Epidermal melanocyte (primary cell): ENCODE measurements around the gene PLCL2.
"Not testable (repeated sequence)": the region's sequence is repeated elsewhere in the genome, so short reads cannot be mapped to it uniquely, and the experiment has no call there.

ENCODE experiments used
- DNase-seq: peaks from one replicate; pipeline ENCODE4 v3.0.0; 2011; ENCODE audit warnings: low spot score; ENCODE audit not compliant: insufficient read length

PLCL2 gene

DNA sequence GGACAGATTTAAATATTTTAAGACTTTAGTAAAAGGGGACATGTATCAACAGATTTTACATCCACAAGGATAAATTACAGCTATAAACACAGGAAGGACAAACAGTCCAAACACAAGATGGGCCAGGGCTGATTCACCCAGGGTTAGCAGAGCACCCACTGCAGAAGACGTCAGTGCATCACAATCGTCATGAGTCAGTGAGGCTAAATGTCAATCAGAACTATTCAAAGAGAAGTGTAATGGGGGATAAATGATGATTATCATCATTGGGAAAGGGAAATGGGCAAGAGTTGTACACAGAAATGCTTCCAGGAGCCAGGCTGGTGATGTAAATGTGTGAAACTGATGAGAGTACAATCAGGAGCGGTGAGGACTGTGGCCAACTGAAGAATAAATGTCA lies 226.8 kb downstream of the PLCL2 start:
- DNase-seq = no peak

DNA sequence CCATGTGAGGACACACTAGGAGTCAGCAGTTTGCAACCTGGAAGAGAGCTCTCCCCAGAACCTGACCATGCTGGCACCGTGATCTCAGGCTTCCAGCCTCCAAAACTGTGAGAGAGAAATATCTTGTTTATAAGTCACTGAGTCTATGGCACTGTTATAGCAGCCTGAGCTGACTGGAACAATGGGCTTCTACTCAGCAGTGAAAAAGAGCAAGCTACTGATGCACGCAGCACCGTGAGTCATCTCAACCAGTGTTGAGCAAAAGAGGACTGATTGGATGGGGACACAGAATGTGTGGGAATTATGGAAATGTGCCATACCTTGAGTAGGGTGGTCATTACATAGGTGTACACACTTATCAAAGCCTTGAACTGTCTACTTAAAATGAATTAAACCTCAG lies 230.4 kb downstream of the PLCL2 start:
- DNase-seq = no peak

DNA sequence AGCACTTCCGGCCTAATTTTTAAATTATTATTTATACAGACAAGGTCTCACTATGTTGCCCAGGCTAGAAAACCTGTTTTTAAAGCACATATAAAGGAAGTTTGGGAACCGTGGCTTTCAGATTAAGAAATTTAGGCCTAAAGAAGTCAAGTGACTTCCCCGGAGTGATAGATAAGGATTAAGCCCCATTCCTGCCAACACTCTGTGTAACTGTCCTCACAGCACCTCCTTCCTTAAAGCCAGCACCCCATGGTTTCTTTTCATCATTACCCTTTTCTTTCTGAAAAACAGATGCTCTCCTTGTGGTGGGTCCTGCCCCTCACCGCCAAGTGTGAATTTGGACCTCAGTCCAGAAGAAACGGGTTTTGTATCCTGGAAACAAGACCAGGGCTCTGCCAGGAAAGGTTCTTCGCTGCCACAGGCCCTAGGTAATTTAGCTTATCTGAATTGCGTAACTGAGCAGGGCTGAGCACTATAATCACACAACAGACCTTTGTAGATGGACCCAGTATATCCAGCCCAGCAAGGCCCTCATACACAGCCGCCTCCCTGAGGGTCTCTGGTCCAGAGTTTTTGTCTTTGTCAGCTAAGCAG lies 231.3 kb downstream of the PLCL2 start:
- no peak for DNase-seq

DNA sequence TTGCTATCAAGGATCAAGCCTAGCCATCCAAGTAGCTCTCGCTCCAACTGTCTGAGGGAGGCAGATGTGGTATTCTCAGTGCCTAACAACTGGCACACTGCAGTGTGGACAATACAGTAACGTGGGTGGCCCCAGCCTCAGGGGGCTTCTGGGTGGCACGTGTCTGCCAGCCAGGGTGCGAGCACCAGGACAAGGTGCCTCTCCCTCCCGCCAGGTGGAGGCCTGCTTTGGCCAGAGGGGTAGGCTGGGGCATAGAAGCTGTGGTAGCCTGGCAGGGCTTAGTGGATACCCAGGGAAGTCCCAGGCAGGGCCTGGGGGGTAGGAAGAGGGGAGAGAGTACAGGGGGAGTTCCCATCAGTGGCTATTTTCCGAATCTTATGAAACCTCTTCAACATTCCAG lies 234.0 kb downstream of the PLCL2 start:
- no peak for DNase-seq

DNA sequence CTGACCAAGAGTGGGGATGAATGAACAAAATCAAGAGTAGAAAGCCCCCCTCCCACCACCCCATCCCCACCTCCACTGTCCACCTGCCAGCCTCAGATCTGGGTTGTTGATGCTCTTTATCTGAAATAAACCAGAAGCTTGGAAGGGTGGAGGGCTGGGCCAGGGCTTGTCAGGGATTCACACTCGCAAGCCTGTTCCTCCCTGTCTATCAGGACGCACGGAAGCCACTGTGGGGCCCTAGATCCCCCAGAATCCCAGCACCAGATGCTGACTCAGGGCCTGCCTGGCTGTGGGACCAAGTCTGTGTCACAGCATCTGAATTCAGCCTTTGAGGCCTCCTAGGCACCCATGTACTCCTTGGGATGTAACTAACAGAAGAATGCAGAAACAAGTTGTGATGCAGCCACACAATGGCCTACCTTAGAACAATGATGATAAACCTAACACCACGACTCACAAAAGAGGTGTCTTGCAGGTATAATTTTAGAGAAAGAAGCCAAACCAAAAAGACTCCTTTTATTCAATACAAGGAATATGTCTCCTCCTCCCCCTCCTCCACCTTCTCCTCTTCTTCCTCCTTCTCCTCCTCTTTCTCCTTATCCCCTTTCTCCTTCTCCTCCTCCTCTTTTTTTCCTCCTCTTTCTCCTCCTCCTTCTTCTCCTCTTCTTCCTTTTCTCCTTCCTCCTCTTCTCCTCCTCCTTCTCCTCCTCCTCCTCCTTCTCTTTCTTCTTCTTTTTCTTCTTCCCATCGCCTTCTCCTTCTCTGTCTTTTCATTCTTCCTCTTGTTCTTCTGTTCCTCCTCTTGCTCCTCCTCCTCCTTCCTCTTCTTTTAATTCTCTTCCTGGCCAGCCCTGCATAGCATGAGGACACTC lies 234.7 kb downstream of the PLCL2 start:
- no peak for DNase-seq

DNA sequence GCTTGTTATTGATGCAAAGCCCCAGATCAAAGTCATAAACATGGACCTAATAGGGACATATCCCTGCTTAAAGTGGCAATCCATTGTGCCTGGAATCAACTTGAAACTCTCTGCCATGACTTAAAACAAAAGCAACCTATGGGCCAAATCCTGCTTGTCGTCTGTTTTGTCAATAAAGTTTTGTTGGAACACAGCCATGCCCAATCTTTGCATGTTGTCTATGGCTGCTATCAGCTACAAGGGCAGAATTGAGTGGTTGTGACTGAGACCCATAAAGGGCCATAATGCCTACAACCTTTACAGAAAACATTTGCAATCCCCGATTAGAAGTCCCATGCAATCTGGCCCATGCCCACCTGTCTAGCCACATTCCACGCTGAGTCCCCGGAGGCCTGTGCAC lies 235.4 kb downstream of the PLCL2 start:
- DNase-seq = no peak

DNA sequence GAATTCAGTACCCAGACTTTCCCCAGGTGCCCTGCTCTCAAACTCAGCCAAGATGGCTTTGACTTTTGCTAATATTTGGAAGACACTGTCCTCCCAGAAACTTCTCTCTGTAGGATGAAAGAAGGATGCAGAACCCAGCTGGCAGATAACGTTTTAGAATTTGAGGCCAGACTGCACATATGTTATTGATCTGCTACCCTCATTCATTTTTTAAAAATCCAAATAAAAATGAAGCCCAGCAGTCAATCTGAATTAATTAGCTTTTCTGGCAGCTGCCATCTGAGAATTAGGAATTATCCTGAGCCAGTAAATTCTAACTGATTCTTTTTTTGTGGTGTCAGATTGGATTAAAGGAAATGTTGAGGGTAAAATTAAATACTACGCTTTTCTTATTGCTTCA lies 236.6 kb downstream of the PLCL2 start:
- no peak for DNase-seq

DNA sequence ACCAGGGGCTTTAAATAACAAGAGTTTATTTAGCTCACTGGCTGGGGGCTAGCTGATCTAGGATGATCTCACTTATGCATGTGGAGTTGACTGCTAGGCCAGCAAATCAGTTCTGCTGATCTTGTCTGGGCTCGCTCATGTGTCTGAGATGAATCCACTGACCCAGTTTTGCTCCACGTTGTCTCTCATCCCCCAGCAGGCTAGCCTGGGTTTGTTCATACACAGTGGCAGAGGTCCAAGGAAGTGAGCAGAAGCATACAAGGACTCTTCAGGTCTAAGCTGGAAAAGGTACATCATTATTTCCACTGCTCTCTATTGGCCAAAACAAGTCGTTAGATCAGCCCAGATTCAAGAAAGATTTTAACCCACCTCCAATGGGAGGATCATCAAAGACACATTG lies 238.0 kb downstream of the PLCL2 start:
- no peak for DNase-seq

DNA sequence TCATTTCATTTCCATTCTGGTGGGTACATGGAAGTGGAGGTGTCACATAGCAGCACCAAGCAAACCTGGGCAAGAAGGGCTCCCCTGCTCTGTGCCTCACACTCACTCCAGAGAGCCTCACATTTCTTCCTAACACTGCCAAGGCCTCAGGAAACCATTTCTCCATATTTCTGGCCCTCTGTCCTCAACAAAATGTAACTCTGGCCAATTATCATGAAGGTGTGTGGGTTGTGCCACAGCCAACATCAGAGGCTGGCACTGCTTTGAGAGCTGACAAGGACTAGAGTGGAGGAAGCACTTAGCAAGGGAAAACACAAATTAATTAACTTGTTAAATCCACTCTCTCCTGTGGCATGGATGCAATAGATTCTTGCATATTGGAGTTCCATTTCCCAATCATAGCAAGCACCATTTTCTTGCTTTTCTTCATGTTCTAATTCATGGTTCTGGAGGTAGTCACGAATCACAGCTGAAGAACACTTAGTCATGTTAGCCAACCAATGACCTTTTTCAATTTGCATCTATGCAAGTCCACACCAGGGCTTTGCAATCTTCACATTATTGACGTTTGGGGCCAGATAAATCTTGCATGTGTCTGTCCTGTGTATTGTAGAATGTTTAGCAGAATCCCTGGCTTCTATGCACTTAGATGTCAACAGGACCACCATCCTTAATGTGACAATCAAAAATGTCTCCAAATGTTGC lies 241.1 kb downstream of the PLCL2 start:
- DNase-seq = no peak

DNA sequence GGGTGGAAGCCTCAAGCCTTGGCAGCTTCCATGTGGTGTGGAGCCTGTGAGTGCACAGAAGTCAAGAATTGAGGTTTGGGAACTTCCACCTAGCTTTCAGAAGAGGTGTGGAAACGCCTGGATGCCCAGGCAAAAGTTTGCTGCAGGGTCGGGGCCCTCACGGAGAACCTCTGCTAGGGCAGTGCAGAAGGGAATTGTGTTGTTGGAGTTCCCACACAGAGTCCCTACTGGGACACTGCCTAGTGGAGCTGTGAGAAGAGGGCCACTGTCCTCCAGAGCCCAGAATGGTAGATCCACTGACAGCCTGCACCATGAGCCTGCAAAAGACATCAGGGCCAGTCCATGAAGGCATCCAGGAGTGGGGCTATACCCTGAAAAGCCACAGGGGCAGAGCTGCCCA lies 243.9 kb downstream of the PLCL2 start:
- DNase-seq = not testable (repeated sequence)

DNA sequence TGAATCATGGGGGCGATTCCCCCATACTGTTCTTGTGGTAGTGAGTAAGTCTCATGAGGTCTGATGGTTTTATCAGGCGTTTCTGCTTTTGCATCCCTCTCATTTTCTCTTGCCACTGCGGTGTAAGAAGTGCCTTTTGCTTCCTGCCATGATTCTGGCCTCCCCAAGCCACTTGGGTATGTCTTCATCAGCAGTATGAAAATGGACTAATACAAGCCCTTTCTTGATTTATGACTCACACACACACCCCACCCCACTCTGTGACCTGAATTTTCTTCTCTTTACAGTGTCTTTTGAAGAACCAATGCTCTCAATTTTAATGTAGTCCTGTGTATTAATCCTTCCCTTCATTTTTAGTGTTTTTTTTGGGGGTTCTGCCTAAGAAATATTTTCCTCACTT lies 244.8 kb downstream of the PLCL2 start:
- no peak for DNase-seq

DNA sequence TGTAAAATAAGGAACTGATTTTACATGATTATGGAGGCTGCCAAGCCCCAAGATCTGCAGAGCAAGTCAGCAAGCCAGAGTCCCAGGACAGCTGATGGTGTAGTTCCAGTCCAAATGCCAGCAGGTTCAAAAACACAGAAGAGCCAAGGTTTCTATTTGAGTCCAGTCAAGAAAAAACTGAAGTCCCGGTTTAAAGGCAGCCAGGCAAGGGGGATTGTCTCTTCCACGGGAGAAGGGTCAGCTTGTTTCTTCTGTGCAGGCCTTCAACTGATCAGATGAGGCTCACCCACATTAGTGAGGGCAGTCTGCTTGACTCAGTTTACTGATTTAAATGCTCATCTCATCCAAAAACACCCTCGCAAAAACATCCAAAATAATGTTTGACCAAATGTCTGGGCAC lies 246.2 kb downstream of the PLCL2 start:
- no peak for DNase-seq

DNA sequence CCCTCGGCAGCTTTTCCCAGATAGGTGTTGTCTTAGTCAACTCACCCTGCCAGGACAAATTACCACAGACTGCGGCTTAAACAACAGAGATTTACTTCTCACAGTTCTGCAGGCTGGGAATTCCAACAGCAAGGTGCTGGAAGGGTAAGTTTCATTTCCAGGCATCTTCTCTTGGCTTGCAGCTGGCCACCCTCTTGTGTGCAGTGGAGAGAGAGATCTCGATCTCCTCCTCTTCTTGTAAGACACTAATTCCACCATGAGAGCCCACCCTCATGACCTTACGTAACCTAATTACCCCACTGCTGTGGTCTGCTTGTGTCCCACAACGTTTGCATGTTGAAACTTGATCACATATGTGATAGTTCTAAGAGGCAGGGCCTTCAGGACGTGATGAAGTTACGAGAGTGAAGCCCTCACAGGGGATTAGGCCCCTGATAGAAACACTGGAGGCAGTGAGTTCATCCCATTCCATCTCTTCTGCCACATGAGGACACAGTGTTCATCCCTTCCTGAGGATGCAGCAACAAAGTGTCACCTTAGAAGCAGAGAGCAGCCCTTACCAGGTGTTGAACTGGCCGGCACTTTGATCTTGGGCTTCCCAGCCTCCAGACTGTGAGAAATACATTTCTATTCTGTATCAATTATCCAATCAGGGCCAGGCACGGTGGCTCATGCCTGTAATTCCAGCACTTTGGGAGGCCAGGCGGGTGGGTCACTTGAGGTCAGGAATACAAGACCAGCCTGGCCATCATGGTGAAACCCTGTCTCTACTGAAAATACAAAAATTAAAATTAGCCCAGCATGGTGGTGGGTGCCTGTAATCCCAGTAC lies 247.7 kb downstream of the PLCL2 start:
- no peak for DNase-seq

DNA sequence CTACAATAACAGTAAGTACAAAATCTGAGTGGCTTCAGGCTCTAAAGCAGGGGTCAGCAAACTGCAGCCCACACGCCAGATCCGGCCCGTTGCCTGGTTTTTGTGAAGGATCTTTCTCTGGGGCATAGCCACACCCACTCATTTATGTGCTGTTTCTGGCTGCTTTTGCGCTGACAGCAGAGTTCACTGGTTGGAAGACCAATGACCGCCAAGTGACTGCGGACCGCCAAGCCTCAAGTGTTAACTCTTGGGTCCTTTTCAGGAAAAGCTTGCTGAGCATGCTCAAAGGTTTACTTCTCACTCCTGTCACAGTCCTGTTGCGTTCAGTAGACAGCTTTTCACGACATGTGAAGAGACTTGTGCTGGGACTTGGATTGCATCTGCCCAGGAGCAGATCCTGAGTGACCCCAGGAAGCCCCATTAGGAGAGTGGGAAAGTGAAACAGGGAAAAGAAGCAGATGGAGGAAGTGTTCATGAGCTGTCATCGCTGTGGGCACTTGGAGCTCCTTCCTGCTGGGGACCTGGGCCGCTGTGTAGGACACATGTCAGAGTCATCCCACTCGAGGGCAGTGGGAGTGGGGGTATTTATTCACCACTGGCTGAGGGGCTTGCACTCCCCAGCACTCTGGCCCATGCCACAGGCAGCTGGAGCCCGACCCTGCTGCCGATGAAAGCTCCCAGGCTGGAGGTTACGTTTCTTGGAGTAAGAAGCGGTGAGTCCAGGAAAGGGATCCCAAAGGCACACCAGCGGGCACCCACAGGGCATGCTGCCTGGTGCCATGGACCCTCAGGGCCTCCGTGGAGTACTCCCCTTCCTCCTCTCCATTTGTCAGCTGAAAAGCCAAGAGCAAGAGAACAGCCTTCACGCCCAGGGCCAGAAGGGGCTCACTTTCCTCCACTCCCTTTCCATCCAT lies 249.1 kb downstream of the PLCL2 start:
- no peak for DNase-seq

DNA sequence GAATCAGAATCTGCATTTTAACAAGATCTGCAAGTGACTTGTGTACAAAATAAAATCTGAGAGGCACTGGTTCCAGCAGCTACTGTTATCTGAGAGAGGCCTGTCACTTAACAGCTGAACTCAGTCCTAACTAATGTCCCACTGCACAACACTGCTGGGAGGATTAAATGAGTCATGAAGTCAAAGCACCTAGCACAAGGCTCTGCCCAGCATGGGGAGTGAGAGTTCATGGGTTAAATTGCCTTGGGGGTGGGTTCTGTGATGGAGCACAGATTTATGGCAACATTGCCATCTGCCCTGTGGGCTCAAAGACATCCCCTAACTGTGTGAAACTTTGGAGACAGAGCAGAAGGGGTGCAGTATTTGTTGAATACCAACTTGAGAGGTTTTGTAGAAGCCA lies 250.9 kb downstream of the PLCL2 start:
- no peak for DNase-seq

DNA sequence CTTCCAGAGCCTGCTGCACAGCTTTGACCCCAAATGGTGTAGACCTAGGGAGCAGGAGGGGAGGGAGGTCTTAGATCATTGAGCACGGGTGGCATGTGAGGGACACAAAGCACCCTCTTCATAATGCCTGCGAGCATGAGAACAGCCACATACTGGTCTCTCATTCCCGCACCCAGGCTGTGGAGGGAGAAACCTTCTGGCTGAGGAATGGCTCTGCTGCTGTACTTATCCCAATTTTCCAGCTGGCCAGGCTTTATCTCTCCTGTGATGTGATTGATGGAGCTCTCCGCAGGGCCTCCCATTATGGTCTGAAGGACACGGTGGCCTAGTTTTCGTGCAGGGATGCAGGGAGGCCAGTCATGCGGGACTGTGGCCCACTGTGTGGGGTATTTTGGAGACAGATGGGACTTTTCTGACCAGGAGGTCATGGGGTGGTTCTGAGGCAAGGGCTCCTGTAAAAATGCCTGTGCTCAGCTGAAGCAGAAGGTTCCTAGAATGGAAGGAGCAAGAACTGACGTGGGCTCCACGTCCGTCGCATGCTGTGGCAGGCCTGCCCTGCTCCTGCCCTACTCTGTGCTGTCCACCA lies 251.5 kb downstream of the PLCL2 start:
- DNase-seq = no peak

DNA sequence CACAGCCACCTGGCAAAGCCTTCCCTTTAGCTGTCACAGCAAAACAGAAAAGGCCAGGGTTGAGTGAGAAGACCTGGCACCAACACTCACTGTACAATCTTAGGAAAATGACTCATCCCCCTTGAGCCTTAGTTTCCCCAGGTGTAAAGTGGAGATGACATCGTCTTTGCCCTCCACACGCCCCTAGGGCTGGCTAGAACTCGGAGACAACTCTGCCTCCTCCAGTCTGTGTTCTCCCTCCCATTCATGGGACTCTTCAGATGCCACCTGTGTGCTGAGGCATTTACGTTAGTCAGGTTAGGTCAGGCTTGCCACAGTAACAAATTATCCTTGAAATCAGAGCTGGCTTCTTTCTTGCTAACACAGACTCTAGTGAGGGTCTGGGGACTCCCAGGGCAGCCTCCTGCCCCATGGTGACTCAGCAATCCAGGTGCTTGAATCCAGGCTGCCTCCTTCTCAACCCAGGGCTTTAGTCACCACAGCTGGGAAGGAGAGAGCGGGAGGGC lies 252.6 kb downstream of the PLCL2 start:
- DNase-seq = no peak

DNA sequence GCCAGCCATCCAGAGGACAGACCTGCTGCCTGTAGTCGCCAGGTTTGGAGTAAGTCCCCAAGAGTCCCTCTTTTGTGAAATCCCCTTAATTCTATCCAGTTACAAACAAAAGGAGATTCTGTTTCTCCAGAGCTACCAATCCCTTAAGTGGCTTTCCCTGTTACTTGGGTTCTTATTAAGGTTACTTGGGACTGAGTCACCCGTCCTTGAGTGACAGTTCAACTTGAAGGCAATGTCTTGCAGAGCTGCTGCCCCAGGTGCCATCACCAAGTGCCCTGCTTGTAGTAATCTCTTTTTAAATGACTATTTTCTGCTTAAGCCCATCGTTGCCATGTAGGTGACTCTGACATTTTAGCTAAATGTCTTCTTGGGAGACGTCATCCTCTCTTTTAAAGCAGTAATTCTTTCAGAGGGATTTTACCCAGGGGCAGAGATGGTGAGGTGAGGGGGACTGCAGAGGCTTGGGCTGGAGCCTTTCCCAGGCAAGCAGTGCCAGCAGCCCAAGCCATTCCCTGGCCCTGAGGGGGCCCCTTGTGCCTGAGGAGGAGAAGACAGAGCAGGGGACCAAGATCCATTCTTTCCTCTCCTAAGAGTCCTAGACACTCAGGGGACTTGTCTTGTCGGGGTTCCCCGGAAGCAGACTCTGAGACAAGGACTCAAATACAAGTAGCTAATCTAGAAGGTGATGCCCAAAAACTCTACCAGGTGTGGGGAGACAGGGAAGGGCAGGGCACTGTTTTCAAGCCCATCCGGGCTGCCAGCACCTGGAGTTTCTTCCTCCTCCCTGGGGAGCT lies 253.7 kb downstream of the PLCL2 start:
- no peak for DNase-seq
